ENCODE measurements around the gene WDFY2. TPM values are rescaled to one million over a fixed set of nuclear protein-coding genes. Genes with fewer than 3 reads are reported as not detected.
A peak's percentile ranks its signal among the peaks of the same experiment; 100 is the strongest.

The WDFY2 gene
- total RNA-seq, 1 experiment from 2014 or later = 45.5 TPM

DNA sequence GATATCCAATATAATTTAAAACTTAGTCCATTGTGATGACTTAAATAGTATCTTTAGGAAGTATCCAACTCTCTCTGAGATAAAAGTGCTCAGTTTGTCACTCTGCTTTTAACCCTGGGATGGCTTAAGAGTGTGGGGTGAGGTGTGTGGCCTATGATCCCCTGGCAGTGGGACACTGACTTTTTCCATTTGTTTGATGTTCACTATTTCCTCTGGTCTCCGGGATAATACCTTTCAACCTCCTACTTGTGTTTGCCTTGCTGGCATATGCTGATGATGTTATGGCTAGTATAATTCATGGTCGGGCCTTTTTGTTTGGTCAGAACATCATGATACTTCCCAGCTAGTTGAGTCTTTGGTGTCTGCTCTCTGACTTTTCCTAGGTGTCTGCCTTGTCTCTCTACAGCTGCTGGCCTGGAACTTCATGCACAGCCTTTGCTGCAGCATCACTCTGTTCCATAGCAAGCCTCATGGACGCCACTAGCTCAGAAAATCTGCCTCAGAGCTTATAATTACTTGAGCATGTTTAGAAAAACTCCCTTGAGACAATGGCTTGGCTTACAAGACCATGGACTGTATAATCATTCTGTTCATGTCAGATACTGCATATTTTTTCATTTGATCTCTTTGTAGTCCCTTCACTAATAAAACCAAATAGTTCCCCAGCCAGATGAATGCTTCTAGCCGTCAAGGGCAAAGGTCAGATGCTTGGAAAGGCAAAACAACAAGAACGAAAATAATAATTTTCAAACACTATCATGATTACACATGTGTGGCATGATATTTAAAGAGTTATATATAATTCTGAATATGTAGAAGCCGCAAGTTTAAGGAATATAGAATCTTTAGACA is 75.2 kb downstream of the WDFY2 start:
- TF ChIP-seq EZH2 (IDR thresholded peaks at IDR 0.05; ENCODE audit: borderline replicate concordance, low read depth, low read length, poor library complexity, severe bottlenecking) (no peak), CTCF (conservative IDR thresholded peaks at IDR 0.05; ENCODE audit: low read depth, low read length) (no peak)
- H3K4me1 ChIP-seq (ENCODE audit: insufficient read depth, low read length, poor library complexity, severe bottlenecking) = peaks cover 18% of the 10 kb centered on the region
- DNase-seq (ENCODE audit: low spot score) = no peak
- peaks cover 6% of the 10 kb centered on the region for H3K36me3 ChIP-seq (ENCODE audit: insufficient read depth, low read length, poor library complexity, severe bottlenecking)
- no peaks in the 10 kb centered on the region for H3K27me3 ChIP-seq (replicated peaks; ENCODE audit: insufficient read depth, low read depth, low read length, poor library complexity)
- H3K4me3 ChIP-seq (ENCODE audit: low read depth, low read length, poor library complexity, severe bottlenecking) = no peak overlapping the region
- peak overlapping the region; percentile 24 for H3K27ac ChIP-seq (ENCODE audit: low read depth, low read length, poor library complexity, severe bottlenecking)
- intact Hi-C loops (cut with micrococcal nuclease; ENCODE audit: unreplicated experiment) = no loop called here
- CTCF ChIA-PET = no interaction called here
- H3K9me3 ChIP-seq (ENCODE audit: low read depth, low read length, poor library complexity, severe bottlenecking) = peaks cover 35% of the 10 kb centered on the region
- no TSS peak for BruUV-seq (replicated peaks)
- POLR2A ChIA-PET (ENCODE audit: low non-redundant PET) = interaction anchor here (0.7 kb wide), 1 partner anchor 15 kb away, joined by 3 read pairs; no protein-coding TSS in a partner anchor

GRCh38 chr13:51660813-51661212 is 76.6 kb downstream of the WDFY2 start:
- CTCF ChIA-PET = no interaction called here
- intact Hi-C loops (cut with micrococcal nuclease; ENCODE audit: unreplicated experiment) = no loop called here
- BruUV-seq (replicated peaks) = no TSS peak
- POLR2A ChIA-PET (ENCODE audit: low non-redundant PET) = interaction anchor here (1.0 kb wide), 1 partner anchor 208 kb away, joined by 7 read pairs; the partner anchor contains the start of gene INTS6
- peaks cover 4% of the 10 kb centered on the region for H3K36me3 ChIP-seq (ENCODE audit: insufficient read depth, low read length, poor library complexity, severe bottlenecking)
- H3K4me1 ChIP-seq (ENCODE audit: insufficient read depth, low read length, poor library complexity, severe bottlenecking) = peaks cover 20% of the 10 kb centered on the region
- H3K27ac ChIP-seq (ENCODE audit: low read depth, low read length, poor library complexity, severe bottlenecking) = no peak overlapping the region
- no peak overlapping the region for H3K4me3 ChIP-seq (ENCODE audit: low read depth, low read length, poor library complexity, severe bottlenecking)
- H3K9me3 ChIP-seq (ENCODE audit: low read depth, low read length, poor library complexity, severe bottlenecking) = peaks cover 26% of the 10 kb centered on the region
- no peak for TF ChIP-seq EZH2 (IDR thresholded peaks at IDR 0.05; ENCODE audit: borderline replicate concordance, low read depth, low read length, poor library complexity, severe bottlenecking)
- no peak for TF ChIP-seq CTCF (conservative IDR thresholded peaks at IDR 0.05; ENCODE audit: low read depth, low read length)
- no peak for DNase-seq (ENCODE audit: low spot score)
- no peaks in the 10 kb centered on the region for H3K27me3 ChIP-seq (replicated peaks; ENCODE audit: insufficient read depth, low read depth, low read length, poor library complexity)

GRCh38 chr13:51663973-51664957 is 80.0 kb downstream of the WDFY2 start:
- peak overlapping the region; percentile 16 for H3K27ac ChIP-seq (ENCODE audit: low read depth, low read length, poor library complexity, severe bottlenecking)
- no peak overlapping the region for H3K4me3 ChIP-seq (ENCODE audit: low read depth, low read length, poor library complexity, severe bottlenecking)
- peaks cover 46% of the 10 kb centered on the region for H3K4me1 ChIP-seq (ENCODE audit: insufficient read depth, low read length, poor library complexity, severe bottlenecking)
- CTCF ChIA-PET = no interaction called here
- TSS peak; percentile 8 for BruUV-seq (replicated peaks)
- peaks cover 4% of the 10 kb centered on the region for H3K36me3 ChIP-seq (ENCODE audit: insufficient read depth, low read length, poor library complexity, severe bottlenecking)
- intact Hi-C loops (cut with micrococcal nuclease; ENCODE audit: unreplicated experiment) = no loop called here
- no peak for TF ChIP-seq EZH2 (IDR thresholded peaks at IDR 0.05; ENCODE audit: borderline replicate concordance, low read depth, low read length, poor library complexity, severe bottlenecking)
- no peak for TF ChIP-seq CTCF (conservative IDR thresholded peaks at IDR 0.05; ENCODE audit: low read depth, low read length)
- no peaks in the 10 kb centered on the region for H3K9me3 ChIP-seq (ENCODE audit: low read depth, low read length, poor library complexity, severe bottlenecking)
- DNase-seq (ENCODE audit: low spot score) = no peak
- no peaks in the 10 kb centered on the region for H3K27me3 ChIP-seq (replicated peaks; ENCODE audit: insufficient read depth, low read depth, low read length, poor library complexity)
- POLR2A ChIA-PET (ENCODE audit: low non-redundant PET) = no interaction called here
